HG02973 (cell line): ENCODE results near the gene BRINP3.
A peak's percentile ranks its signal among the peaks of the same experiment; 100 is the strongest.
"Not testable (repeated sequence)": the region's sequence is repeated elsewhere in the genome, so short reads cannot be mapped to it uniquely, and the experiment has no call there.

Source experiments
- ATAC-seq: cut with Tn5 transposase; IDR thresholded peaks from one replicate; pipeline ENCODE4 v1.9.1; 2021; ENCODE audit warnings: moderate library complexity; ENCODE audit not compliant: unreplicated experiment

Gene BRINP3

GRCh38 chr1:190477762-190478148 lies at the start of gene BRINP3:
TSS of gene BRINP3 (minus strand) at chr1:190477864.
- ATAC-seq: no peak

GRCh38 chr1:190511554-190511953 lies 33.9 kb upstream of the BRINP3 start:
- ATAC-seq: no peak

DNA sequence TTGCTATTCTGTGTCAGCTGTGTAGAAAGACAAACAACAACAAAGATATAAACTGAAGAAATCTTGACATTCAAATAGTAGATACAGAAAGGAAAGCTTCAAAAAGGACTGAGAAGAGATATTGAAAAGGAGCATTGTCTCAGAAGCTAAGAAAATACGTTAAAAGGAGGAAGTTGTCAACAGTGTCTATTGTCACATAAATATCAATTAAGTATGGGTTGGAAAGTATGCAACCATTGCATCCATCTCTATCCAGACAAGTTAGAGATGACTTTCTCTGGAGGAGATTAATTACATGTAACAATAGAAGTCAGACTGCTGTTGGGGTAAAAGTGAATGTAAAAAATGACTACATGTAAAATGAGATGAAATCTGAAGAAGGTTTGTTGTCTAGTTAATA lies 29.7 kb upstream of the BRINP3 start:
- no peak for ATAC-seq

- ATAC-seq: not testable (repeated sequence)
These were observed 26.9 kb upstream of the BRINP3 start for GRCh38 chr1:190504539-190504938.

DNA sequence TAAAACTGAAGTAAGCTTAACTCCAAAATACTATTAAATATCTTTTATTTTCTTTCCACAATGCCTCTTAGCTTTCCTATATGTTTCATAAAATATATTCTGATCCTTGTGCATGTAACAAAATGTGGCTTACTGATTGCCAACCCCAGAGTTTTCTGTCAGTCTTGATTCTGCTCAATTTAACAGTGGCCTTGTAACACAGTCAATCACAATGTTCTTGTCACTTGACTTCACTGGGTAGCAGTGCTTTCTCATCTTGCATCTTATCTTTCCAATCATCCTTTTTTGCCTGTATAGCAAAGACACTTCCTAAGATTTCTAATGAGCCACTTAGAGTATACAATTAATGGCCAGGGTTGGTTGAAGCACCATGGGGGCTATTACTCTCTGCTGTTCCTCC lies 19.9 kb upstream of the BRINP3 start:
- no peak for ATAC-seq

- no peak for ATAC-seq
These were observed 16.8 kb upstream of the BRINP3 start for GRCh38 chr1:190494451-190494850.

DNA sequence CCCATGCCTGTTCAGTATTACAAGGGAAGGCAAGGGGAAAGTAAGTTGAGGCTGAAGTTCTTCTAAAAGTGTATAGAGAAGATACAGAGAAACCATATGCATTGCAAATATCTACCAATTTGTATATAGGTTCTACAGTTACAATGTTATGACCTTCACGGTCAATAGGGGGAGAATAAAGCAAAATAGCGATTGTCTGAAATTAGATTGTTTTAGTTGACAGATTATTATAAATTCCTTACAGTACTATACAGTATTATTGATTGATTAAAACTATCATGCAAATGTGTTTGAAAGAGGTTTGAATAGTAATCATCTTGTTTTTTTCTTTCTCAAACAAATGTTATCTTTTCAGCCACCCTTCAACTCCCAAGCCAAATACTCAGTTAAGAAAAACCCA lies 13.7 kb upstream of the BRINP3 start:
- no peak for ATAC-seq

GRCh38 chr1:190484045-190484444 lies 6.4 kb upstream of the BRINP3 start:
- no peak for ATAC-seq

GRCh38 chr1:190480231-190480630 lies 2.6 kb upstream of the BRINP3 start:
- ATAC-seq: no peak

- ATAC-seq: no peak
These were observed 1.9 kb upstream of the BRINP3 start for GRCh38 chr1:190479516-190479915.

GRCh38 chr1:190479050-190479397 lies 1.4 kb upstream of the BRINP3 start:
- no peak for ATAC-seq

DNA sequence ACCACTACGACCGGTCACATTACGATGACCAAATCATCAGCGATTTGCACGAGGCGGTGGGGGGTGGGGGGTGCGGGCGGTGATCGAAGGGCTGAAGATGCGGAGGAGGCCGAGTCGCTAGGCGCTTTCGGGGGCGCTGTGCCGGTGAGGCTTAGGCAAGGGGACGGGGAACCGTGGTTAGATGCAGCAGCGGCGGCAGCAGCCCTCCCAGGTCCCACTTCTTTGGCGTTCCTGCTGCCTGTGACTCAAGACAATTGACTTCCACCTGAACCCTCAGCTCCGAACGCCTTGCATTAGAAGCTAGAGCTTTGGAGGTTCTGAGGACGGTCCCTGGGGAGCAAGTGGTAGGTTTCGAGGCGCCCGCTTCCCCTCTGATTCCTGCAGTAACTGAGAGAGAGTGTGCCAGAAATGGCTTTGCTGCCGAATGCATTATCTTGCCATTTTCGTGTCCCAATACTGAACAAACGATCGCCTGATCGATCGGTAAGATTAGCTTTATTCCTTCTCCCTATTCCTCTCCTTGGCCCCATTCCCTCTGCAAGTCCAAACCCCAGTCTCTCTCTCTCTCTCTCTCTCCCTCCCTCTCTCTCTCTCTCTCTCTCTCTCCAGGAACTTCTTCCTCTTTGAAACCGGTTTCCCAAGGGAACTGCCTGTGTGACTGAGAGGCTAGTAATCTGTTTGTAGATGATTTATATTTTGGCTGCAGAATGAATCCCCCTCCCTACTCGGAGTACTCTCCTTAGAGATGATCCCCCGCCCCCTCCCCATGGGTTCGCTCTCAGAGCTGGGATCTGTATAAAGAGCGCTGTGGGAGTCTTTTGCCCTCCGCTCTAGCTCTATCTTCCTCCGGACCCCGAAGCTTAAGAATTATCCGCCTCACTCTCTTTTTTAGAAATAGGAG lies 735 bp upstream of the BRINP3 start:
- peak; percentile 60 for ATAC-seq

DNA sequence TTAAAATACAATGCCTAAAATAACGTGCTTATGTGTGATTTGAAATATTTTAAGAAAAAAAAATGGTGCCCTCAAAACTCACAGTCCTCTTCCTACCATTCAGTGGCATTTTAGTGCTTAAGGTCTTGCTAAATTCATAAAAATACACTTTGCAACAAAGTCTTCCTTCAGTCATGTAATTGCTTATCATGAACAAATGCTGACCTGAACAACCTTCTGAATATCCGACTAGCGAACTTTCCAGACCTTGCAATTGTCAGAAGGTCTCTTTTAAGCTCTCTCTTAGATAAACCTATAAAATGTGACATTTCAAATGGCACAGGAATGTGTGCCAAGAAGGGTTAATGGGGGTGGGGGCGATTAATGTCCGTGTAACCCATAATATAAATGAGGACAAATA lies 858 bp downstream of the BRINP3 start:
- ATAC-seq: no peak

DNA sequence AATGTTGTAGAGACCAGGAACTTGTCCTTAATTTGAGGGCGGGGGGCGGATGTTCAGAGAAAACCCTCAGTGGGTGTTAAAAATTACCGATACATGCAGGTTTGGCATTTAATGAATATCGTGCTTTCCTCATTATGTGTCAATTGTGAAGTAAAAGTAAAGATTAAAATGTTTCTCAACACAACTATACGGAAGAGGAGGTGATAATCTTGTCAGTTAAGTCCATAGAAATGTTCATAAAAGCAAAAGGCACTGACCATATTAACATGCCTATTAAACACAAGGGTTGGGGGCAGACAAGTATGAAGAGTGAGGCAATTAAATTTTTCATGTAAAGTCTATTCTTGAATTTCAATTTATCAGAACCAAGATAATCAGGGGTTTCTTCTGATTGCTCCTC lies 1.3 kb downstream of the BRINP3 start:
- ATAC-seq: no peak

DNA sequence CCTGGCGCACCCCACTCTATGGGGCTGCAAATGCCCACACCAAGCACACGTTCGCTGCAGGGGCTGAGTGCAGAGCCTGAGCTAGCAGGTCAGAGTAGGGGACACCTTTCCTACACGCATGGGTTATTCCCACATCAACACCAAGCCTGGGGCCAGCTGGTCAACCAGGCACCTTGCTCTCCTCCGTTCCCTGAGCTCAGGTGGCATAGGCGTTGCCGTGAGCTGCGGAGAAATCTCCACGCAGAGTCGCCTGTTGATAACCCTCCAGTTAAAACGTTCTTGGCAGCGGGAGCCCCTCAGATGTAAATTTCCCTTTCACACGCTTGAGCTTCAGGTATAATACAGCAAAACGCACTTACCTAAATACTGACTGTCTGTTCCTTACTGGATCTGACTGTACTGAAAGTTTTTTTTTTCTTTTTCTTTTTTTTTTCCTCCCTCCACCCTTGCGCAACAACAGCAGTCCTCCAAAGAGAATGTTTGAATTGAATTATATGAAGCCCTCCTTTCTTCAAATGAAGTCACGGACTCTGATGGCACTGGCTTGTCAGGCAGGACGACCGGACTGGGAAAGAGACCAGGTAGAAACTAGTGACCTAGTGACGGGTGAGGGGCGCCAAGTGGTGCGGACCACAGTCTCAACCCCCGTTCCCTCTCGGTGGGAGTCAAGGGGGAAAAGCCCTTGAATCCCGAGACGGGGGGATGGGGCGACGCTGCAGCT lies 2.1 kb downstream of the BRINP3 start:
- ATAC-seq: no peak

- no peak for ATAC-seq
These were observed 2.9 kb downstream of the BRINP3 start for GRCh38 chr1:190474650-190475211.

DNA sequence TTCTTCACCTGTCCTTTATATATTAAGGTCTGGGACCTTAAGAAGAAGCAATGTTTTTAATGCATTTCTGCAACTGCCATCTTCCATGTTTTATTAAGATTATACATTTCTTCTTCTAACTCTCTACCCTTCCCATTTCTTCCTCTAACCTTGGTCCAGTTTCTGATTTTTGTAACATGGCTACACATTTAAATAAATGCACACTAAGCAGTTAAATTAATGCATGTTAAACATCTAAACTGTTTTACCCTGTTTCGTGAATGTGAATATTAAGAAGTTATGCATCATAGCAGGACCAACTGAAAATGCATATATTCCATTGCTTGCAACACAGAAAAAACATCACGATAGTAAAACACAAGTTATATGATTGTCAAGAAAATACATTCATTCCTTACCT lies 3.7 kb downstream of the BRINP3 start:
- ATAC-seq: no peak

DNA sequence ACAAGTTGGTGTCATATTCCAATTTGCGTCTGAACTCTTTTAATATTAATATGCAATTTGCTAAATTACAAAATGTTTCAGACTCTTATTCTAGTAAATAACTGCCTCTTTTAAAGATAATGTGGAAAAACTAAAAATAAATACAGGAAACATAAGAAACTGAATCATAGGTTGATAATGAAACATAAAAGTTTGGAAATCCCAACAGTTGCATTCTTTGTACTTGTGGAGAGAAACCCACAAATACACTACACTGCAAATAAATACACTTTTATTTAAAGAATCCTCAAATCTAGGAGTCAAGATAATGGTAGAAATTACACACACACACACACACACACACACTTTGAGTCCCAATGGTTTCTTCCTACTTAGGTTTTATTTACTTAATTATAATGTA lies 5.2 kb downstream of the BRINP3 start:
- ATAC-seq: no peak

DNA sequence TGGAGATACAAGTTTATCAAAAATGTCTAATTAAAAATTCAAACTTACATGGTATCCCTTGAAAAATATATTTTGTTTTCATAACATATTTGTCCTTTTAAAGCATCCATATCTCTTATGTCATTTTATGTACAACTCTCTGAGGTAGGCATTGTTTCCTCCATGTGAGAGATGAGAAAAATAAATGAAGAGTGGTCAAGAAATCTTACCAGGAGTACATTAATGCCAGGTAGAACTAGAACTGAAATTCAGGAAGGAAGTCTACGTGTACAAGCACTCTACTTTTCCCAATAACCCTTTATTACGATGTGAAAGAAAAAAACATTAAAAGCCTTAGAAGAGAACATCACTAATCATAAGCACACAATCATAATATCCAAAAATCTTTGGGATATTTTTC lies 5.6 kb downstream of the BRINP3 start:
- no peak for ATAC-seq

- no peak for ATAC-seq
These were observed 13.0 kb downstream of the BRINP3 start for GRCh38 chr1:190464690-190465089.

- no peak for ATAC-seq
These were observed 21.5 kb downstream of the BRINP3 start for GRCh38 chr1:190456129-190456528.

GRCh38 chr1:190455631-190456030 lies 22.0 kb downstream of the BRINP3 start:
- ATAC-seq: no peak
